Measurements from ENCODE around the gene LIPH. TPM values are rescaled to one million over a fixed set of nuclear protein-coding genes. Genes with fewer than 3 reads are reported as not detected.

LIPH gene
- polyA plus RNA-seq, 3 donors, result not detected

DNA sequence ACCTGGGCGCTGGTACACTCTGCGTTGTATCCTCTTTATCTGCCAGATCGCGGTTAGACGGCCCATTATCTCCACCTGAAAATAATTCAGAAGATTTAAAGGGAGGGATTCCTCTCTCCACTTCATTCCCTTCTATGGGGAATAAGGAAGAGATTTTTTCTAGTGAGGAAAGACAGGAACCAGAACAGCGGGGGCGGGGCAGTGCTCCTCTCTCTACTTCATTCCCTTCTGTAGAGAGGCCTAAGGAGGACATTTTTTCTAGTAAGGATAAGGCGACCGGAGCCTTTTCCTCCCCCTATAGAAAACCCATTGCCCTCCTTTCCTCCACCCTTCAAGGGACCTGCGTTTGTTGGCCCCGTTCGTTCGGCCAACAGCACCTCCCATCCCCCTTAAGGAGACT is 8.3 kb upstream of the LIPH start:
- H3K36me3 ChIP-seq (replicated peaks in 1 of 2; ENCODE audit: control insufficient read depth in 1 of 2, insufficient read depth in 2 of 2, low read length in 2 of 2), result no peaks in the 10 kb centered on the region
- Mint-ChIP-seq H3K27me3 (ENCODE audit: low read depth in 3 of 3) (peaks cover 0 to 9% (median 3%) of the 10 kb centered on the region in 3 donors), H3K4me1 (peaks cover 26% of the 10 kb centered on the region), H3K9me3 (no peaks in the 10 kb centered on the region), H3K27ac (no peak overlapping the region), H3K4me3 (no peak overlapping the region), H3K36me3 (no peaks in the 10 kb centered on the region)
- no peak overlapping the region for H3K27ac ChIP-seq (ENCODE audit: low read depth in 1 of 2, low read length in 2 of 2)
- H3K79me2 ChIP-seq (ENCODE audit: insufficient read depth, low read length), result no peaks in the 10 kb centered on the region
- peak overlapping the region in 1 of 3 experiments; percentile 61 for H3K4me3 ChIP-seq (replicated peaks in 1 of 3; ENCODE audit: low read depth in 2 of 3, low read length in 3 of 3)
- WGBS (ENCODE audit: insufficient coverage), result 96% methylated on average over 4 of the region's 13 CpGs
- peaks cover 16 to 29% of the 10 kb centered on the region in 2 donors for H3K4me1 ChIP-seq (ENCODE audit: control insufficient read depth in 1 of 2, insufficient read depth in 2 of 2, low read length in 2 of 2)
- H3K9me3 ChIP-seq (replicated peaks in 1 of 2; ENCODE audit: control insufficient read depth in 1 of 2, insufficient read depth in 1 of 2, low read length in 2 of 2), result no peaks in the 10 kb centered on the region
- TF ChIP-seq, protein P1, sequence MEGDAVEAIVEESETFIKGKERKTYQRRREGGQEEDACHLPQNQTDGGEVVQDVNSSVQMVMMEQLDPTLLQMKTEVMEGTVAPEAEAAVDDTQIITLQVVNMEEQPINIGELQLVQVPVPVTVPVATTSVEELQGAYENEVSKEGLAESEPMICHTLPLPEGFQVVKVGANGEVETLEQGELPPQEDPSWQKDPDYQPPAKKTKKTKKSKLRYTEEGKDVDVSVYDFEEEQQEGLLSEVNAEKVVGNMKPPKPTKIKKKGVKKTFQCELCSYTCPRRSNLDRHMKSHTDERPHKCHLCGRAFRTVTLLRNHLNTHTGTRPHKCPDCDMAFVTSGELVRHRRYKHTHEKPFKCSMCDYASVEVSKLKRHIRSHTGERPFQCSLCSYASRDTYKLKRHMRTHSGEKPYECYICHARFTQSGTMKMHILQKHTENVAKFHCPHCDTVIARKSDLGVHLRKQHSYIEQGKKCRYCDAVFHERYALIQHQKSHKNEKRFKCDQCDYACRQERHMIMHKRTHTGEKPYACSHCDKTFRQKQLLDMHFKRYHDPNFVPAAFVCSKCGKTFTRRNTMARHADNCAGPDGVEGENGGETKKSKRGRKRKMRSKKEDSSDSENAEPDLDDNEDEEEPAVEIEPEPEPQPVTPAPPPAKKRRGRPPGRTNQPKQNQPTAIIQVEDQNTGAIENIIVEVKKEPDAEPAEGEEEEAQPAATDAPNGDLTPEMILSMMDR (IDR thresholded peaks at IDR 0.05), result no peak
- H2AFZ ChIP-seq (ENCODE audit: insufficient read depth, low read depth, low read length, poor library complexity, severe bottlenecking), result peak overlapping the region; percentile 87
- H3K27me3 ChIP-seq (ENCODE audit: control insufficient read depth in 2 of 2, insufficient read depth in 2 of 2, low read length in 2 of 2), result no peaks in the 10 kb centered on the region
- intact Hi-C loops (cut with micrococcal nuclease), result no loop called here
- peak overlapping the region; percentile 77 for H3K4me2 ChIP-seq (replicated peaks; ENCODE audit: extremely low read depth, low read length, poor library complexity, severe bottlenecking)
- no peak for DNase-seq
- no peaks in the 10 kb centered on the region for H4K20me1 ChIP-seq (ENCODE audit: insufficient read depth, low read length)
- no peak overlapping the region for H3K9ac ChIP-seq (ENCODE audit: insufficient read depth, low read length, poor library complexity, severe bottlenecking)

- H3K36me3 Mint-ChIP-seq, result no peaks in the 10 kb centered on the region
- no peak overlapping the region for H3K9ac ChIP-seq (ENCODE audit: insufficient read depth, low read length, poor library complexity, severe bottlenecking)
- peak overlapping the region in 1 of 3 experiments; percentile 52 for H3K4me3 ChIP-seq (replicated peaks in 1 of 3; ENCODE audit: low read depth in 2 of 3, low read length in 3 of 3)
- H3K4me2 ChIP-seq (replicated peaks; ENCODE audit: extremely low read depth, low read length, poor library complexity, severe bottlenecking), result no peak overlapping the region
- no peaks in the 10 kb centered on the region for H3K9me3 Mint-ChIP-seq
- intact Hi-C loops (cut with micrococcal nuclease), result no loop called here
- peaks cover 16 to 29% of the 10 kb centered on the region in 2 donors for H3K4me1 ChIP-seq (ENCODE audit: control insufficient read depth in 1 of 2, insufficient read depth in 2 of 2, low read length in 2 of 2)
- peak overlapping the region in 1 of 7 donors; percentile 13 for H3K27ac Mint-ChIP-seq
- no peaks in the 10 kb centered on the region for H4K20me1 ChIP-seq (ENCODE audit: insufficient read depth, low read length)
- H2AFZ ChIP-seq (ENCODE audit: insufficient read depth, low read depth, low read length, poor library complexity, severe bottlenecking), result peak overlapping the region; percentile 56
- 96% methylated on average over 8 of the region's 12 CpGs for WGBS (ENCODE audit: insufficient coverage)
- H3K36me3 ChIP-seq (replicated peaks in 1 of 2; ENCODE audit: control insufficient read depth in 1 of 2, insufficient read depth in 2 of 2, low read length in 2 of 2), result no peaks in the 10 kb centered on the region
- H3K79me2 ChIP-seq (ENCODE audit: insufficient read depth, low read length), result no peaks in the 10 kb centered on the region
- peaks cover 26% of the 10 kb centered on the region for H3K4me1 Mint-ChIP-seq
- no peak for DNase-seq
- peaks cover 0 to 9% (median 3%) of the 10 kb centered on the region in 3 donors for H3K27me3 Mint-ChIP-seq (ENCODE audit: low read depth in 3 of 3)
- H3K4me3 Mint-ChIP-seq, result peak overlapping the region; percentile 76 to 81
- TF ChIP-seq, protein P1 (IDR thresholded peaks at IDR 0.05), result no peak
- H3K27ac ChIP-seq (ENCODE audit: low read depth in 1 of 2, low read length in 2 of 2), result no peak overlapping the region
- H3K9me3 ChIP-seq (replicated peaks in 1 of 2; ENCODE audit: control insufficient read depth in 1 of 2, insufficient read depth in 1 of 2, low read length in 2 of 2), result no peaks in the 10 kb centered on the region
- H3K27me3 ChIP-seq (ENCODE audit: control insufficient read depth in 2 of 2, insufficient read depth in 2 of 2, low read length in 2 of 2), result no peaks in the 10 kb centered on the region
These were observed 7.3 kb upstream of the LIPH start for GRCh38 chr3:185559706-185560090.

Measured in CD14-positive monocyte (primary cell).